Adrenal gland (tissue), 5 donors: ENCODE data around the gene AKAP7.

Source experiments
- CTCF ChIP-seq, 6 experiments: fragments of 450-650 bp in 4 of 6; fragments of 200-600 bp in 2 of 6; sonication (generic) in 1 of 6; IDR thresholded peaks; 1 replicate in 5 of 6; 2 replicates in 1 of 6; pipeline versions ENCODE4 v1.5.1 to v1.8.0; 2016 to 2021; ENCODE audit warnings: antibody characterized with exemption in 6 of 6, mild to moderate bottlenecking in 2 of 6, moderate library complexity in 1 of 6
- POLR2A ChIP-seq, 2 donors: fragments of 450-650 bp; IDR thresholded peaks; one replicate each; pipeline ENCODE4 v1.6.1; 2017; ENCODE audit warnings: antibody characterized with exemption in 2 of 2, mild to moderate bottlenecking in 2 of 2, moderate library complexity in 1 of 2
- donor health status: DM: no; HTN: no; CAD: no.

- TF ChIP-seq CTCF (IDR thresholded peaks at IDR 0.05): no peak
- no peak for TF ChIP-seq POLR2A (IDR thresholded peaks at IDR 0.05)
Observed at GRCh38 chr6:131227158-131227543, 91.9 kb downstream of the AKAP7 start.
